HFFc6 (cell line): ENCODE results near the gene EXTL1. TPM values are rescaled to one million over a fixed set of nuclear protein-coding genes. Genes with fewer than 3 reads are reported as not detected.
A peak's percentile ranks its signal among the peaks of the same experiment; 100 is the strongest.
"Not testable (repeated sequence)": the region's sequence is repeated elsewhere in the genome, so short reads cannot be mapped to it uniquely, and the experiment has no call there.

ENCODE experiments used
- DNase-seq: peaks from one replicate; pipeline ENCODE4 v3.0.0-alpha.2; 2018
- H3K27ac Mint-ChIP-seq: 2 replicates; pipeline ENCODE4 v1.8.0; 2020; ENCODE audit warnings: mild to moderate bottlenecking, mixed read lengths
- H3K27me3 Mint-ChIP-seq: 2 replicates; pipeline ENCODE4 v1.8.0; 2021; ENCODE audit warnings: mild to moderate bottlenecking, moderate library complexity, mixed read lengths; ENCODE audit not compliant: insufficient read depth
- H3K36me3 Mint-ChIP-seq: 2 replicates; pipeline ENCODE4 v1.8.0; 2021; ENCODE audit warnings: low read depth, mixed read lengths
- H3K4me1 Mint-ChIP-seq: 2 replicates; pipeline ENCODE4 v1.8.0; 2020; ENCODE audit warnings: low read depth, mixed read lengths
- H3K4me3 Mint-ChIP-seq: 2 replicates; pipeline ENCODE4 v1.8.0; 2020; ENCODE audit warnings: mild to moderate bottlenecking, moderate library complexity, mixed read lengths
- H3K9me3 Mint-ChIP-seq: 2 replicates; pipeline ENCODE4 v1.8.0; 2020; ENCODE audit warnings: mild to moderate bottlenecking, mixed read lengths
- CTCF ChIP-seq: fragments of 200-600 bp; sonication (generic); IDR thresholded peaks from 2 replicates; pipeline ENCODE4 v1.5.0; 2021; ENCODE audit warnings: antibody characterized with exemption, mild to moderate bottlenecking
- total RNA-seq, 6 experiments: library from RNA; stranded (reverse); fragmentation: NEBNext Ultra II Directional; extraction: Animal tissue kit (Norgen Biotek cat#: 25700); gene quantifications; 2 replicates in 1 of 6; 3 replicates in 5 of 6; pipeline ENCODE4 v1.2.3, GENCODE V29; 2021

EXTL1 gene
- total RNA-seq, 6 experiments from 2014 or later: 8.1 to 22.9 (median 9.4) TPM

GRCh38 chr1:25979210-25979609, 42.4 kb upstream of the EXTL1 start:
- no peak overlapping the region for H3K27ac Mint-ChIP-seq
- H3K4me3 Mint-ChIP-seq: no peak overlapping the region
- H3K4me1 Mint-ChIP-seq: peaks cover under 1% of the 10 kb centered on the region; the same call in 1 of the 2 replicates
- TF ChIP-seq CTCF: no peak
- DNase-seq: no peak
- H3K27me3 Mint-ChIP-seq: no peaks in the 10 kb centered on the region
- H3K36me3 Mint-ChIP-seq: peaks cover 37% of the 10 kb centered on the region
- no peaks in the 10 kb centered on the region for H3K9me3 Mint-ChIP-seq

GRCh38 chr1:25985171-25985570, 36.4 kb upstream of the EXTL1 start:
- Mint-ChIP-seq H3K9me3 (no peaks in the 10 kb centered on the region), H3K4me3 (no peak overlapping the region), H3K27ac (no peak overlapping the region), H3K27me3 (no peaks in the 10 kb centered on the region), H3K4me1 (no peaks in the 10 kb centered on the region), H3K36me3 (peaks cover 39% of the 10 kb centered on the region)
- no peak for DNase-seq
- no peak for TF ChIP-seq CTCF

- Mint-ChIP-seq H3K4me3 (no peak overlapping the region), H3K36me3 (peaks cover 39% of the 10 kb centered on the region), H3K27me3 (no peaks in the 10 kb centered on the region), H3K9me3 (no peaks in the 10 kb centered on the region), H3K4me1 (no peaks in the 10 kb centered on the region), H3K27ac (no peak overlapping the region)
- no peak for TF ChIP-seq CTCF
- no peak for DNase-seq
Observed at GRCh38 chr1:25985670-25986069, 35.9 kb upstream of the EXTL1 start.

- H3K27me3 Mint-ChIP-seq, H3K9me3 Mint-ChIP-seq, DNase-seq, H3K27ac Mint-ChIP-seq, H3K4me3 Mint-ChIP-seq, H3K4me1 Mint-ChIP-seq: not testable (repeated sequence)
- peaks cover 32% of the 10 kb centered on the region for H3K36me3 Mint-ChIP-seq
Observed at GRCh38 chr1:25986773-25987172, 34.8 kb upstream of the EXTL1 start.

- H3K9me3 Mint-ChIP-seq: no peaks in the 10 kb centered on the region
- peaks cover 13% of the 10 kb centered on the region for H3K4me1 Mint-ChIP-seq
- H3K4me3 Mint-ChIP-seq: no peak overlapping the region
- H3K27ac Mint-ChIP-seq: no peak overlapping the region
- DNase-seq: no peak
- TF ChIP-seq CTCF: no peak
- H3K36me3 Mint-ChIP-seq: peaks cover 32% of the 10 kb centered on the region
- H3K27me3 Mint-ChIP-seq: no peaks in the 10 kb centered on the region
Observed at GRCh38 chr1:25987951-25988350, 33.6 kb upstream of the EXTL1 start.

GRCh38 chr1:25989440-25990234, 31.9 kb upstream of the EXTL1 start:
- Mint-ChIP-seq H3K36me3 (peaks cover 21% of the 10 kb centered on the region), H3K4me1 (peaks cover 23% of the 10 kb centered on the region), H3K27me3 (no peaks in the 10 kb centered on the region), H3K27ac (peak overlapping the region; percentile 58; the same call in 1 of the 2 replicates), H3K4me3 (no peak overlapping the region), H3K9me3 (no peaks in the 10 kb centered on the region)
- no peak for DNase-seq
- no peak for TF ChIP-seq CTCF
